NCI-H146 (cell line): Measurements from ENCODE around the gene CLCN6.

ENCODE experiments used
- DNase-seq: peaks from one replicate; lab custom pipeline; 2025; lab: John Stamatoyannopoulos, UW

The CLCN6 gene

GRCh38 chr1:11856698-11857097, 50.7 kb downstream of the CLCN6 start:
- no peak for DNase-seq

- no peak for DNase-seq
These were observed 51.3 kb downstream of the CLCN6 start for GRCh38 chr1:11857164-11857851.

- DNase-seq, result no peak
These were observed 52.2 kb downstream of the CLCN6 start for GRCh38 chr1:11858158-11858557.

GRCh38 chr1:11858613-11858967, 52.6 kb downstream of the CLCN6 start, which contains the start of gene NPPB:
Gene NPPB, minus strand, starts transcription at chr1:11858945. Its CDS starts 112 bp downstream, at chr1:11858833.
- no peak for DNase-seq

- DNase-seq, result peak; percentile 55
These were observed 53.2 kb downstream of the CLCN6 start for GRCh38 chr1:11858968-11859871.

GRCh38 chr1:11860083-11860482, 54.1 kb downstream of the CLCN6 start:
- no peak for DNase-seq

GRCh38 chr1:11860587-11860986, 54.6 kb downstream of the CLCN6 start:
- DNase-seq, result no peak

GRCh38 chr1:11862890-11863289, 56.9 kb downstream of the CLCN6 start:
- no peak for DNase-seq

- DNase-seq, result no peak
These were observed 62.5 kb downstream of the CLCN6 start for GRCh38 chr1:11868331-11868980.

GRCh38 chr1:11869104-11869503, 63.1 kb downstream of the CLCN6 start:
- no peak for DNase-seq

GRCh38 chr1:11869650-11870207, 63.7 kb downstream of the CLCN6 start:
- no peak for DNase-seq

- no peak for DNase-seq
These were observed 66.6 kb downstream of the CLCN6 start for GRCh38 chr1:11872545-11872944.

- DNase-seq, result no peak
These were observed 67.6 kb downstream of the CLCN6 start for GRCh38 chr1:11873395-11874257.

GRCh38 chr1:11874258-11874562, 68.2 kb downstream of the CLCN6 start:
- DNase-seq, result no peak

GRCh38 chr1:11874624-11875023, 68.6 kb downstream of the CLCN6 start:
- DNase-seq, result no peak

- DNase-seq, result no peak
These were observed 69.1 kb downstream of the CLCN6 start for GRCh38 chr1:11875094-11875493.

GRCh38 chr1:11877074-11877473, 71.1 kb downstream of the CLCN6 start:
- no peak for DNase-seq

GRCh38 chr1:11878081-11878890, 72.3 kb downstream of the CLCN6 start:
- DNase-seq, result no peak

GRCh38 chr1:11878891-11879190, 72.8 kb downstream of the CLCN6 start:
- no peak for DNase-seq

- DNase-seq, result no peak
These were observed 73.6 kb downstream of the CLCN6 start for GRCh38 chr1:11879311-11880180.
